ENCODE data around the gene TNNI3K. TPM values are rescaled to one million over a fixed set of nuclear protein-coding genes. Genes with fewer than 3 reads are reported as not detected.

Gene TNNI3K
- total and polyA plus RNA-seq, 2 of the 8 experiments (the other 6 are each of a cell fraction or from before 2014, with no cell fraction given) = 0.41 to 0.48 TPM

DNA sequence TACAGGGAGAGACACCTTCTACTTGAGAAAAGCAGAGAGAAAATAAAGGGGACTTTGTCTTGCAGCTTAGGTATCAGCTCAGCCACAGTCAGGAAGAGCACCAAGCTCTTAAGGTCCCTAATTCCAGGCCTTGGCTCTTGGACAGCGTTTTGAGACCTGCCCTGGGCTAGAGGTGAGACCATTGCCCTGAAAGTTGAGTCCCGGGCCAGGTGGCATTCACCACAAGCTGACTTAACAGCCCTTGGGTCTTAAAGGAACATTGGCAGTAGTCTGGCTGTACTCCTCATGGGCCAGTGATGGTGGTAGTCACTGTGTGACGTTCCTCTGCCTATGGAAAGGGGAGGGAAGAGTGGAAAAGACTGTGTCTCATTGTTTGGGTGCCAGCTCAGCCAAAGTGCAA is 11.7 kb upstream of the TNNI3K start:
- Histone ChIP-seq H4K91ac (replicated peaks; ENCODE audit: insufficient read length, low read length) (no peak overlapping the region), H3K4me3 (ENCODE audit: extremely low read depth in 1 of 4, insufficient read depth in 2 of 4, low read depth in 3 of 4, low read length in 4 of 4) (no peak overlapping the region), H2AK5ac (ENCODE audit: low read depth, low read length) (no peak overlapping the region), H3K9ac (replicated peaks in 1 of 4; ENCODE audit: extremely low read depth in 1 of 4, low read depth in 3 of 4, low read length in 3 of 4) (no peak overlapping the region), H3K23me2 (ENCODE audit: low read depth, low read length) (no peaks in the 10 kb centered on the region), H4K5ac (ENCODE audit: insufficient read length, low read depth, low read length) (no peak overlapping the region), H4K20me1 (replicated peaks in 1 of 2; ENCODE audit: control insufficient read depth in 1 of 2, insufficient read depth in 2 of 2, low read length in 2 of 2) (no peaks in the 10 kb centered on the region), H2AFZ (ENCODE audit: low read length) (no peak overlapping the region), H2BK15ac (ENCODE audit: low read length) (no peak overlapping the region), H3K79me1 (ENCODE audit: low read depth, low read length) (no peaks in the 10 kb centered on the region), H3K9me3 (ENCODE audit: insufficient read depth in 2 of 2, low read depth in 1 of 2, low read length in 1 of 2) (no peaks in the 10 kb centered on the region), H3K27me3 (replicated peaks in 1 of 4; ENCODE audit: control insufficient read depth in 3 of 4, extremely low read depth in 1 of 4, insufficient read depth in 3 of 4, low read length in 3 of 4) (no peaks in the 10 kb centered on the region), H3K23ac (ENCODE audit: insufficient read length) (no peak overlapping the region), H3K14ac (ENCODE audit: insufficient read length) (no peak overlapping the region), H3K4me2 (ENCODE audit: insufficient read depth in 1 of 2, low read depth in 2 of 2, low read length in 2 of 2) (no peak overlapping the region), H4K8ac (ENCODE audit: extremely low read depth, insufficient read depth, low read length) (no peak overlapping the region), H3K36me3 (ENCODE audit: control insufficient read depth in 2 of 4, insufficient read depth in 4 of 4, low read length in 3 of 4) (no peaks in the 10 kb centered on the region), H3K79me2 (ENCODE audit: control insufficient read depth in 1 of 2, insufficient read depth in 2 of 2, low read length in 2 of 2) (no peaks in the 10 kb centered on the region), H3K18ac (ENCODE audit: extremely low read depth, low read length) (no peak overlapping the region), H3K27ac (ENCODE audit: low read depth, low read length) (no peak overlapping the region), H3K56ac (replicated peaks; ENCODE audit: insufficient read length, low read depth, low read length) (no peak overlapping the region), H2BK120ac (replicated peaks; ENCODE audit: low read depth, low read length) (no peak overlapping the region), H2BK5ac (ENCODE audit: low read depth, low read length) (no peak overlapping the region), H3K4ac (replicated peaks; ENCODE audit: insufficient read length, low read depth, low read length) (no peak overlapping the region), H2BK20ac (ENCODE audit: low read length) (no peak overlapping the region), H3K4me1 (replicated peaks in 1 of 4; ENCODE audit: control insufficient read depth in 3 of 4, insufficient read depth in 4 of 4, low read length in 3 of 4) (no peaks in the 10 kb centered on the region), H2BK12ac (ENCODE audit: low read depth, low read length) (no peak overlapping the region)
- ChIA-PET POLR2A (ENCODE audit: partially characterized antibody) (no interaction called here), CTCF (ENCODE audit: partially characterized antibody) (interaction anchor here (0.8 to 1.2 kb wide), 3 partner anchors 22 to 304 kb away, joined by 3 read pairs; no protein-coding TSS in a partner anchor)
- DNase-seq (ENCODE audit: low read depth in 1 of 2, low spot score in 2 of 2) (no peak), FAIRE-seq (no peak)
- WGBS, 2 experiments (ENCODE audit: extremely low coverage in 1 of 2, insufficient coverage in 1 of 2, insufficient read length in 1 of 2, insufficient replicate concordance in 2 of 2, low coverage in 1 of 2, low lambda C conversion rate in 2 of 2, missing lambda C conversion rate in 1 of 2) = 89% methylated on average over 2 of the region's 3 CpGs; no CpG with 5 or more reads in 1 of the 2 experiments
- TF ChIP-seq HDAC2 (IDR thresholded peaks at IDR 0.05; ENCODE audit: borderline replicate concordance in 1 of 2, low read depth in 2 of 2, low read length in 2 of 2) (no peak), GTF2F1 (IDR thresholded peaks at IDR 0.05; ENCODE audit: borderline replicate concordance, low read depth, low read length) (no peak), PHF8 (conservative IDR thresholded peaks at IDR 0.05; ENCODE audit: low read depth, low read length) (no peak), POLR2A (IDR thresholded peaks at IDR 0.05; ENCODE audit: control extremely low read depth in 1 of 2, low read depth in 2 of 2, low read length in 2 of 2) (no peak), HDAC6 (IDR thresholded peaks at IDR 0.05; ENCODE audit: low read depth, low read length) (no peak), KDM5A (IDR thresholded peaks at IDR 0.05; ENCODE audit: low read length) (no peak), SP1 (IDR thresholded peaks at IDR 0.05; ENCODE audit: low read depth, low read length) (no peak), TAF7 (optimal IDR thresholded peaks at IDR 0.05; ENCODE audit: borderline replicate concordance, low read depth, low read length) (no peak), RBBP5 (IDR thresholded peaks at IDR 0.05; ENCODE audit: borderline replicate concordance, low read depth, low read length) (no peak)

All from H1 (cell line).